22Rv1 (cell line): Measurements from ENCODE around the gene KRT79.

Experiments used
- CTCF ChIP-seq: fragments of 450-650 bp; IDR thresholded peaks from 2 replicates; pipeline ENCODE4 v1.5.1; 2017; ENCODE audit warnings: mild to moderate bottlenecking
- ZFX ChIP-seq: fragments of 450-650 bp; IDR thresholded peaks from 2 replicates; pipeline ENCODE4 v1.6.1; 2017; ENCODE audit warnings: antibody characterized with exemption, borderline replicate concordance

- no peak for TF ChIP-seq CTCF
- TF ChIP-seq ZFX, result no peak
Observed at GRCh38 chr12:52821071-52821730, 12.9 kb downstream of the KRT79 start.
